ENCODE results near the gene KCP. TPM values are rescaled to one million over a fixed set of nuclear protein-coding genes. Genes with fewer than 3 reads are reported as not detected.

The KCP gene
- total RNA-seq, 1 donor, result 1.1 TPM

DNA sequence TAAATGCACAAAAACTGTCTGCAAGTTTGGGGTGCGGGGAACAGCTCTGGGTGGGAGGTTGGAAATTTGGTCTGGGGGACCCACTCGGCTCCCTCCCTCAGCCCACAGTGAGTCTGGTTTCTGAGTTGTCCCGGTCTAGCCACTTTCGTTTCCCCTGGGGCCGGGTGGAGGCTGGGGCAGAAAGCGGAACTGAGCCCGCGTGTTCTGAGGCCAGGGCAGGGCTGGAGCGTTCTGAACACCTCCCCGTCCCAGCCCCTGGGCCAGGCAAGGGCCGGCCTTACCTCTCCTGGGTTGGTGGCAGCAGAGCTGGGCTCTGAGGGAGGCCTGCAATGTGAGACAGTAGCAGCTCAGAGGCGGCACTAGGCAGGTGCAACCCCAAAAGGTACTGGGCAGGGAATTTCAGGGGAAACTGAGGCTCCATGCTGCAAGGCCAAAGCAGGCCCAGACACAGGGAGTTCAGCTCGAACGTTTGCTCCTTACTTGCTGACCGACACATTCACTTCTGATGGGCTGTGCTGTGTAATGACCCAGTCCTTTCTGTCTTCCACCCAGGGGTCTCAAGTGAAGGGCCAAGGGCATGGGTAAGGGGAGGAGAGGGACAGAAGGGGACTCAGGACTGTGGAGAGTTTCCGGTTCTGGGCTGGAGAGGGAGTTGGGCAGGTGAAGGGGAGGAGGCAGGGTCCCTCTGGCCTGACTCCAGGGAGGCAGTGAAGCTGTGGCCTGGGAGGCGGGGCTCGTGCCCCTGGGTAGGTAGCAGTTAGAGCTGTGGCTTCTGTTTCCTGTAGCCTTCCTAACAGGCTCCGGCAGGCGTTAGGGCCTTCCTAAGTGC is 30.2 kb upstream of the KCP start:
- Histone ChIP-seq H3K79me2 (ENCODE audit: insufficient read depth, low read length) (no peaks in the 10 kb centered on the region), H2AFZ (ENCODE audit: low read length) (no peak overlapping the region), H3K27ac (ENCODE audit: low read depth, low read length) (no peak overlapping the region), H4K20me1 (ENCODE audit: insufficient read depth, low read length) (no peaks in the 10 kb centered on the region), H3K27me3 (ENCODE audit: insufficient read depth, low read length) (peaks cover 41% of the 10 kb centered on the region), H3K4me2 (ENCODE audit: insufficient read depth, low read length) (no peak overlapping the region), H3K9me3 (ENCODE audit: low read depth, low read length) (no peaks in the 10 kb centered on the region), H3K36me3 (ENCODE audit: insufficient read depth, low read length) (no peaks in the 10 kb centered on the region), H3K4me1 (ENCODE audit: insufficient read depth, low read length) (peaks cover 3% of the 10 kb centered on the region), H3K4me3 (ENCODE audit: insufficient read depth, low read length) (no peak overlapping the region)
- peak; percentile 76 for DNase-seq (ENCODE audit: insufficient read length, low spot score, missing footprints)
- TF ChIP-seq, protein P1, sequence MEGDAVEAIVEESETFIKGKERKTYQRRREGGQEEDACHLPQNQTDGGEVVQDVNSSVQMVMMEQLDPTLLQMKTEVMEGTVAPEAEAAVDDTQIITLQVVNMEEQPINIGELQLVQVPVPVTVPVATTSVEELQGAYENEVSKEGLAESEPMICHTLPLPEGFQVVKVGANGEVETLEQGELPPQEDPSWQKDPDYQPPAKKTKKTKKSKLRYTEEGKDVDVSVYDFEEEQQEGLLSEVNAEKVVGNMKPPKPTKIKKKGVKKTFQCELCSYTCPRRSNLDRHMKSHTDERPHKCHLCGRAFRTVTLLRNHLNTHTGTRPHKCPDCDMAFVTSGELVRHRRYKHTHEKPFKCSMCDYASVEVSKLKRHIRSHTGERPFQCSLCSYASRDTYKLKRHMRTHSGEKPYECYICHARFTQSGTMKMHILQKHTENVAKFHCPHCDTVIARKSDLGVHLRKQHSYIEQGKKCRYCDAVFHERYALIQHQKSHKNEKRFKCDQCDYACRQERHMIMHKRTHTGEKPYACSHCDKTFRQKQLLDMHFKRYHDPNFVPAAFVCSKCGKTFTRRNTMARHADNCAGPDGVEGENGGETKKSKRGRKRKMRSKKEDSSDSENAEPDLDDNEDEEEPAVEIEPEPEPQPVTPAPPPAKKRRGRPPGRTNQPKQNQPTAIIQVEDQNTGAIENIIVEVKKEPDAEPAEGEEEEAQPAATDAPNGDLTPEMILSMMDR (IDR thresholded peaks at IDR 0.05; ENCODE audit: extremely low read depth, low read depth, low read length), result no peak

DNA sequence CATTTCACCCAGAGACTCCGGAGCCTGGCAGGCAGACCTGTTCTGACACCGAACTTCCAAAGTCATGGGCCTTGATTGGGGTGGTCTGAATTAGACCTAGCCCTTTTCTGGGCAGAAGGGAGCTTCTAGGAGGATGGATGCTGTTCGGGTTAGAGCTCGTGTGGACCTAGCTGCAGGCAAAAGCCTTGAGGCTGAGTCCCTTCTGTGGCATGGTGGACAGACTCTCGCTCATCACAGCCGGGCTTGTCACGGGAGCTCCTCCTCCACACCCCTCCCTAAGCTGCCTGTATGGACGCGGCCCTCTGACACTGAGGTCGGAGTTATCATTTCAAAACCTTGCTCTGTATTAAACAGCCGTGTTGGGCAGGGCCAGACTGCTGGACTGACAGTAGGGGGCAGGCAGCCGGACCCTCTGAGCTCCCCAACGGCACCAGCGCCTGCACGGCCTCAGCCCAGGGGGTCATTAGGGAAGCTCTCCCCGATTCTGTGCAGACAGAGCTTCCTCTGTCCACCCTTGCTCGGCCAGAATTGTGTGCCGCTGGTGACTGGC is 29.4 kb upstream of the KCP start:
- H3K27ac ChIP-seq (ENCODE audit: low read depth, low read length), result no peak overlapping the region
- H3K4me3 ChIP-seq (ENCODE audit: insufficient read depth, low read length), result no peak overlapping the region
- no peaks in the 10 kb centered on the region for H3K79me2 ChIP-seq (ENCODE audit: insufficient read depth, low read length)
- peak; percentile 49 for DNase-seq (ENCODE audit: insufficient read length, low spot score, missing footprints)
- no peaks in the 10 kb centered on the region for H3K36me3 ChIP-seq (ENCODE audit: insufficient read depth, low read length)
- H3K4me1 ChIP-seq (ENCODE audit: insufficient read depth, low read length), result peaks cover 3% of the 10 kb centered on the region
- TF ChIP-seq, protein P1 (IDR thresholded peaks at IDR 0.05; ENCODE audit: extremely low read depth, low read depth, low read length), result no peak
- H3K27me3 ChIP-seq (ENCODE audit: insufficient read depth, low read length), result peaks cover 48% of the 10 kb centered on the region
- H3K4me2 ChIP-seq (ENCODE audit: insufficient read depth, low read length), result no peak overlapping the region
- no peak overlapping the region for H2AFZ ChIP-seq (ENCODE audit: low read length)
- H3K9me3 ChIP-seq (ENCODE audit: low read depth, low read length), result no peaks in the 10 kb centered on the region
- H4K20me1 ChIP-seq (ENCODE audit: insufficient read depth, low read length), result no peaks in the 10 kb centered on the region

DNA sequence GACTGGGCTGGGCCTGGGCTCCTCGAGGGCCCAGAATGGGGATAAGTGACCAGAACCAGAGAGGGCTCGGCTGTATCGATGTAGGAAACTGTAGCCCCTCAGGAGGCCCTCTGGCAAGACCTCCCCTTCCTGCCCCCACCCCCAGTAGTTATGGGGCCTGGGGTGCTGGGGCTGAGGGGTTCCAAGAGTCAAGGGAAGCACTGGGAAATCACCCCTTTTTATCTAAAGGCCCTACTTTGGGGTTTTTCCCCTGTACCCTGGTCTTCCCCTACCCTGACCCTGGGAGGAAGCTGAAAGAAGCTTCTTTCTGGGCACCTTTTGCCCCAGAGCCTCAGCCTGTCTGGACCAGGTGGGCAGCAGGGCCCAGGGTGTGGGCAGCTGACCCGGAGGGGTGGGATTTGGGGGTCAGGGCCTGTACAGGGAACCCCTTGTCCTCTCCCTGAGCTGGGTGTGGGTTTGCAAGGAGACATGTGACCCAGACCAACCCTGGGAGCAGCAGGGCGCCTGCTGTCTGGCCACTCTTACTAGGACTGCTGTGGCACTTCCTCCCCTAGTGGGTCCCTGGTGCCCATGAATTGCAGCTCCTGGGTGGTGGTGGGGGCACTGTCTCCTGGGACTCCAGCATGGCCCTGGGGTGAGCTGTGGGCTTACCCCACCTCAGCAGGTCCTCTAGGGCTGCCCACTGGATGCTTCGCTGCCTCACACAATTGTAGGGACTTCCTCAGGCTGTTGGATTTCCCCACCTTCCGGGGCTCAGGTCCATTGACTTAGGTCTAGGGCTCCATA is 28.8 kb upstream of the KCP start:
- Histone ChIP-seq H3K36me3 (ENCODE audit: insufficient read depth, low read length) (no peaks in the 10 kb centered on the region), H3K4me1 (ENCODE audit: insufficient read depth, low read length) (peaks cover 3% of the 10 kb centered on the region), H4K20me1 (ENCODE audit: insufficient read depth, low read length) (no peaks in the 10 kb centered on the region), H3K27me3 (ENCODE audit: insufficient read depth, low read length) (peaks cover 52% of the 10 kb centered on the region), H3K4me2 (ENCODE audit: insufficient read depth, low read length) (no peak overlapping the region), H3K4me3 (ENCODE audit: insufficient read depth, low read length) (no peak overlapping the region), H3K9me3 (ENCODE audit: low read depth, low read length) (no peaks in the 10 kb centered on the region), H3K79me2 (ENCODE audit: insufficient read depth, low read length) (no peaks in the 10 kb centered on the region), H2AFZ (ENCODE audit: low read length) (no peak overlapping the region), H3K27ac (ENCODE audit: low read depth, low read length) (no peak overlapping the region)
- DNase-seq (ENCODE audit: insufficient read length, low spot score, missing footprints), result peak; percentile 79
- TF ChIP-seq, protein P1 (IDR thresholded peaks at IDR 0.05; ENCODE audit: extremely low read depth, low read depth, low read length), result no peak
